Mesenchymal stem cell (in vitro differentiated cells and primary cell): ENCODE data around the gene LIN54.
A peak's percentile ranks its signal among the peaks of the same experiment; 100 is the strongest.

Source experiments
- DNase-seq: peaks from one replicate; pipeline ENCODE4 v3.0.0-alpha.2; 2013
- H2AFZ ChIP-seq: one replicate; pipeline ENCODE4 v1.6.1; 2013; ENCODE audit warnings: low read depth, mild to moderate bottlenecking, control low read depth, inconsistent platforms, low read length, moderate library complexity
- H2AK5ac ChIP-seq: 2 replicates; pipeline ENCODE4 v1.6.1; 2013; ENCODE audit warnings: low read length, moderate library complexity, mild to moderate bottlenecking, inconsistent platforms; ENCODE audit not compliant: severe bottlenecking
- H2BK120ac ChIP-seq: one replicate; pipeline ENCODE4 v1.6.1; 2013; ENCODE audit warnings: low read depth, mild to moderate bottlenecking, inconsistent platforms, low read length, moderate library complexity
- H2BK12ac ChIP-seq, 2 experiments: one replicate each; pipeline ENCODE4 v1.6.1; 2013; ENCODE audit warnings: inconsistent platforms in 2 of 2, low read length in 2 of 2, mild to moderate bottlenecking in 2 of 2, moderate library complexity in 2 of 2, control low read depth in 1 of 2
- H2BK15ac ChIP-seq: one replicate; pipeline ENCODE4 v1.6.1; 2013; ENCODE audit warnings: mild to moderate bottlenecking, low read depth, inconsistent platforms; ENCODE audit not compliant: poor library complexity, severe bottlenecking
- H2BK5ac ChIP-seq: 2 replicates; pipeline ENCODE4 v1.6.1; 2013; ENCODE audit warnings: low read depth, mild to moderate bottlenecking, low read length, control low read depth, inconsistent platforms; ENCODE audit not compliant: poor library complexity, severe bottlenecking
- H3K14ac ChIP-seq, 2 experiments: one replicate each; pipeline ENCODE4 v1.6.1; 2013; ENCODE audit warnings: inconsistent platforms in 2 of 2, low read length in 2 of 2, control low read depth in 1 of 2, mild to moderate bottlenecking in 1 of 2, moderate library complexity in 1 of 2
- H3K18ac ChIP-seq, 2 experiments: one replicate each; pipeline ENCODE4 v1.6.1; 2013; ENCODE audit warnings: inconsistent platforms in 2 of 2, low read length in 2 of 2, control low read depth in 1 of 2, low read depth in 1 of 2, mild to moderate bottlenecking in 1 of 2
- H3K23ac ChIP-seq, 2 experiments: one replicate each; pipeline ENCODE4 v1.6.1; 2013; ENCODE audit warnings: inconsistent platforms in 2 of 2, low read length in 2 of 2, mild to moderate bottlenecking in 2 of 2, moderate library complexity in 2 of 2, control low read depth in 1 of 2
- H3K27ac ChIP-seq: 2 replicates; pipeline ENCODE4 v1.5.1; 2013; ENCODE audit warnings: mild to moderate bottlenecking, moderate library complexity, low read length, control low read depth, inconsistent platforms; ENCODE audit not compliant: poor library complexity, severe bottlenecking
- H3K27me3 ChIP-seq, 2 experiments: 2 replicates each; pipeline versions ENCODE4 v1.6.1 to v1.7.0; 2013; ENCODE audit warnings: low read length in 2 of 2, mild to moderate bottlenecking in 2 of 2, moderate library complexity in 2 of 2, control low read depth in 1 of 2, inconsistent platforms in 1 of 2; ENCODE audit not compliant: control insufficient read depth in 1 of 2, insufficient read depth in 1 of 2
- H3K36me3 ChIP-seq, 2 experiments: 2 replicates each; pipeline versions ENCODE4 v1.6.1 to v1.7.0; 2013; ENCODE audit warnings: low read length in 2 of 2, control low read depth in 1 of 2, inconsistent platforms in 1 of 2, low read depth in 1 of 2, mild to moderate bottlenecking in 1 of 2; ENCODE audit not compliant: insufficient read depth in 2 of 2, control insufficient read depth in 1 of 2
- H3K4ac ChIP-seq, 2 experiments: one replicate each; pipeline ENCODE4 v1.6.1; 2013; ENCODE audit warnings: inconsistent platforms in 2 of 2, low read length in 2 of 2, mild to moderate bottlenecking in 2 of 2, moderate library complexity in 2 of 2, control low read depth in 1 of 2, low read depth in 1 of 2
- H3K4me1 ChIP-seq: 2 replicates; pipeline ENCODE4 v1.6.1; 2013; ENCODE audit warnings: low read depth, low read length, control low read depth; ENCODE audit not compliant: control insufficient read depth, insufficient read depth
- H3K4me2 ChIP-seq: 2 replicates; pipeline ENCODE4 v1.6.1; 2013; ENCODE audit warnings: low read length, mild to moderate bottlenecking, inconsistent platforms; ENCODE audit not compliant: poor library complexity, severe bottlenecking
- H3K4me3 ChIP-seq, 2 experiments: 2 replicates each; pipeline versions ENCODE4 v1.5.1 to v1.7.0; 2013; ENCODE audit warnings: low read length in 2 of 2, mild to moderate bottlenecking in 2 of 2, control low read depth in 1 of 2, low read depth in 1 of 2; ENCODE audit not compliant: insufficient read depth in 1 of 2
- H3K79me1 ChIP-seq: replicated peaks from 2 replicates; pipeline ENCODE4 v1.6.1; 2013; ENCODE audit warnings: mild to moderate bottlenecking, control low read depth, low read length, inconsistent platforms; ENCODE audit not compliant: poor library complexity, severe bottlenecking
- H3K9ac ChIP-seq: 2 replicates; pipeline ENCODE4 v1.7.0; 2013; ENCODE audit warnings: mild to moderate bottlenecking, low read length, moderate library complexity
- H3K9me3 ChIP-seq: 2 replicates; pipeline ENCODE4 v1.7.0; 2013; ENCODE audit warnings: mild to moderate bottlenecking, low read length; ENCODE audit not compliant: control insufficient read depth
- H4K8ac ChIP-seq: one replicate; pipeline ENCODE4 v1.6.1; 2013; ENCODE audit warnings: inconsistent platforms, mild to moderate bottlenecking, low read length, moderate library complexity
- H4K91ac ChIP-seq: one replicate; pipeline ENCODE4 v1.6.1; 2013; ENCODE audit warnings: mild to moderate bottlenecking, low read length, inconsistent platforms
- WGBS: methylation state at CpG from one replicate; pipeline ENCODE4 v1.1.7; 2013; ENCODE audit warnings: mixed read lengths; 5-methylcytosine and 5-hydroxymethylcytosine counted together

LIN54 gene

GRCh38 chr4:82900066-82900410 is 110.6 kb downstream of the LIN54 start:
- no peak overlapping the region for H3K23ac ChIP-seq
- WGBS = 0% methylated on average over 14 of the region's 14 CpGs
- peak overlapping the region; percentile 36 for H2BK5ac ChIP-seq
- peaks cover 3 to 21% of the 10 kb centered on the region in 2 experiments for H3K36me3 ChIP-seq
- H4K8ac ChIP-seq = no peak overlapping the region
- no peak for DNase-seq
- peak overlapping the region; percentile 33 to 35 for H3K4ac ChIP-seq
- H3K27me3 ChIP-seq = no peaks in the 10 kb centered on the region
- peak overlapping the region; percentile 93 for H3K9ac ChIP-seq
- H3K27ac ChIP-seq = peak overlapping the region; percentile 90
- no peak overlapping the region for H2BK15ac ChIP-seq
- H3K14ac ChIP-seq = no peak overlapping the region
- H4K91ac ChIP-seq = no peak overlapping the region
- H2AFZ ChIP-seq = peak overlapping the region; percentile 76
- no peaks in the 10 kb centered on the region for H3K4me1 ChIP-seq
- H2AK5ac ChIP-seq = no peak overlapping the region
- peak overlapping the region; percentile 82 for H3K4me2 ChIP-seq
- H2BK120ac ChIP-seq = no peak overlapping the region
- H3K18ac ChIP-seq = peak overlapping the region; percentile 45 to 74
- H2BK12ac ChIP-seq = no peak overlapping the region
- peaks cover 6% of the 10 kb centered on the region for H3K79me1 ChIP-seq
- H3K9me3 ChIP-seq = no peaks in the 10 kb centered on the region
- H3K4me3 ChIP-seq = peak overlapping the region; percentile 65 to 96

GRCh38 chr4:82899374-82900065 is 111.1 kb downstream of the LIN54 start:
- Histone ChIP-seq H2BK120ac (no peak overlapping the region), H3K18ac (peak overlapping the region in 1 of 2 experiments; percentile 45), H3K4me3 (peak overlapping the region; percentile 65 to 96), H2AFZ (no peak overlapping the region), H3K79me1 (peaks cover 6% of the 10 kb centered on the region), H2AK5ac (no peak overlapping the region), H4K8ac (no peak overlapping the region), H4K91ac (no peak overlapping the region), H2BK5ac (peak overlapping the region; percentile 36), H3K4ac (peak overlapping the region in 1 of 2 experiments; percentile 35), H3K36me3 (peaks cover 3 to 26% of the 10 kb centered on the region in 2 experiments), H3K14ac (no peak overlapping the region), H2BK15ac (no peak overlapping the region), H3K27me3 (no peaks in the 10 kb centered on the region), H2BK12ac (no peak overlapping the region), H3K23ac (no peak overlapping the region), H3K9me3 (no peaks in the 10 kb centered on the region), H3K4me2 (peak overlapping the region; percentile 82), H3K27ac (peak overlapping the region; percentile 90), H3K4me1 (no peaks in the 10 kb centered on the region), H3K9ac (peak overlapping the region; percentile 93)
- DNase-seq = peak; percentile 37
- WGBS = 3% methylated on average over 4 of the region's 4 CpGs

GRCh38 chr4:82898322-82899243 is 112.0 kb downstream of the LIN54 start:
- no peak overlapping the region for H2BK5ac ChIP-seq

GRCh38 chr4:82896755-82897154 is 113.9 kb downstream of the LIN54 start:
- no peak overlapping the region for H2BK12ac ChIP-seq
- H3K4me1 ChIP-seq = no peaks in the 10 kb centered on the region
- H3K79me1 ChIP-seq = peaks cover 5% of the 10 kb centered on the region
- WGBS = 98% methylated on average over 1 of the region's 1 CpG
- peak overlapping the region; percentile 93 for H3K9ac ChIP-seq
- H3K27me3 ChIP-seq = no peaks in the 10 kb centered on the region
- no peak overlapping the region for H2BK120ac ChIP-seq
- H3K4me3 ChIP-seq = peak overlapping the region in 1 of 2 experiments; percentile 96
- no peak for DNase-seq
- H3K14ac ChIP-seq = no peak overlapping the region
- H3K23ac ChIP-seq = no peak overlapping the region
- no peak overlapping the region for H3K4me2 ChIP-seq
- H2BK15ac ChIP-seq = no peak overlapping the region
- H4K91ac ChIP-seq = no peak overlapping the region
- H4K8ac ChIP-seq = no peak overlapping the region
- H3K18ac ChIP-seq = no peak overlapping the region
- H3K9me3 ChIP-seq = no peaks in the 10 kb centered on the region
- H2AFZ ChIP-seq = no peak overlapping the region
- no peak overlapping the region for H3K4ac ChIP-seq
- H2BK5ac ChIP-seq = no peak overlapping the region
- H2AK5ac ChIP-seq = no peak overlapping the region
- peaks cover 6 to 43% of the 10 kb centered on the region in 2 experiments for H3K36me3 ChIP-seq
- H3K27ac ChIP-seq = no peak overlapping the region

More at GRCh38 chr4:82898322-82899243, 112.0 kb downstream of the LIN54 start:
- Histone ChIP-seq H3K9ac (peak overlapping the region; percentile 93), H3K36me3 (peaks cover 3 to 35% of the 10 kb centered on the region in 2 experiments), H3K23ac (no peak overlapping the region), H3K27me3 (no peaks in the 10 kb centered on the region), H2AK5ac (no peak overlapping the region), H3K27ac (peak overlapping the region; percentile 35), H2BK120ac (no peak overlapping the region), H4K8ac (no peak overlapping the region), H3K14ac (no peak overlapping the region), H3K18ac (no peak overlapping the region), H3K4me3 (peak overlapping the region in 1 of 2 experiments; percentile 96), H2BK15ac (no peak overlapping the region), H2BK12ac (no peak overlapping the region), H3K4me2 (peak overlapping the region; percentile 51), H3K9me3 (no peaks in the 10 kb centered on the region), H3K79me1 (peaks cover 6% of the 10 kb centered on the region), H4K91ac (no peak overlapping the region), H3K4ac (no peak overlapping the region), H3K4me1 (no peaks in the 10 kb centered on the region), H2AFZ (no peak overlapping the region)
- peak; percentile 92 for DNase-seq
- WGBS = 0% methylated on average over 1 of the region's 7 CpGs
